Body of pancreas (tissue), 4 donors: ENCODE data around the gene CPSF4.

Experiments used
- POLR2A ChIP-seq, 3 donors: fragments of 450-650 bp; IDR thresholded peaks; one replicate each; pipeline ENCODE4 v1.6.1; 2016; ENCODE audit warnings: antibody characterized with exemption in 3 of 3, mild to moderate bottlenecking in 2 of 3
- TF ChIP-seq, protein P1 (sequence below), 7 experiments: fragments of 450-650 bp in 4 of 7; fragments of 200-600 bp in 3 of 7; sonication (generic) in 3 of 7; IDR thresholded peaks; one replicate each; pipeline ENCODE4 v1.5.1; 2016 to 2019; ENCODE audit warnings: antibody characterized with exemption in 7 of 7

DNA sequence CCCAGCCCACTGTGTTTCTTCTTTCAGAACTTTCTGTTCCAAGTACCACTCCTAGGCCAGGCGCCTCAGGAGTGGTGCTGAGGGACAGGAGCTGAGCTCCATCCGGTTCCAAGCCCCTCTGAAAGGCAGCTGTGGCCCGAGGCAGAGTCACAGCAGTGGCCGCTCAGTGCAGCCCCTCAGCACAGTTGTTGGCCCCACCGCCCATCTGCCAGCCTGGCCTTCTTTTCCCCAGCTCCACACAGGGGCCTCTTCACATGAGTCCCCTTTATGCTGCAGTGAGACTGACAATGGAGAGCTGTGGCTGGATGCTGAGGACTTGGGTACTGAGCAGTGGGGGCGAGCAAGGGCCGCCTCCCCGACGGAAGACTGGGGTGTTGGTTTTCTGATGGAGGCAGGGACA, 20.5 kb upstream of the CPSF4 start:
- TF ChIP-seq, protein P1, sequence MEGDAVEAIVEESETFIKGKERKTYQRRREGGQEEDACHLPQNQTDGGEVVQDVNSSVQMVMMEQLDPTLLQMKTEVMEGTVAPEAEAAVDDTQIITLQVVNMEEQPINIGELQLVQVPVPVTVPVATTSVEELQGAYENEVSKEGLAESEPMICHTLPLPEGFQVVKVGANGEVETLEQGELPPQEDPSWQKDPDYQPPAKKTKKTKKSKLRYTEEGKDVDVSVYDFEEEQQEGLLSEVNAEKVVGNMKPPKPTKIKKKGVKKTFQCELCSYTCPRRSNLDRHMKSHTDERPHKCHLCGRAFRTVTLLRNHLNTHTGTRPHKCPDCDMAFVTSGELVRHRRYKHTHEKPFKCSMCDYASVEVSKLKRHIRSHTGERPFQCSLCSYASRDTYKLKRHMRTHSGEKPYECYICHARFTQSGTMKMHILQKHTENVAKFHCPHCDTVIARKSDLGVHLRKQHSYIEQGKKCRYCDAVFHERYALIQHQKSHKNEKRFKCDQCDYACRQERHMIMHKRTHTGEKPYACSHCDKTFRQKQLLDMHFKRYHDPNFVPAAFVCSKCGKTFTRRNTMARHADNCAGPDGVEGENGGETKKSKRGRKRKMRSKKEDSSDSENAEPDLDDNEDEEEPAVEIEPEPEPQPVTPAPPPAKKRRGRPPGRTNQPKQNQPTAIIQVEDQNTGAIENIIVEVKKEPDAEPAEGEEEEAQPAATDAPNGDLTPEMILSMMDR (IDR thresholded peaks at IDR 0.05) = no peak
- no peak for TF ChIP-seq POLR2A (IDR thresholded peaks at IDR 0.05)
